Neural crest cell (in vitro differentiated cells): Measurements from ENCODE around the gene CYB561. TPM values are rescaled to one million over a fixed set of nuclear protein-coding genes. Genes with fewer than 3 reads are reported as not detected.

Experiments
- DNase-seq: peaks from one replicate; pipeline ENCODE4 v3.0.0; 2021; ENCODE audit warnings: low read depth, mixed read lengths, low spot score
- H3K27ac Mint-ChIP-seq: one replicate; pipeline ENCODE4 v1.8.0; 2021; ENCODE audit warnings: mild to moderate bottlenecking, mixed read lengths; ENCODE audit not compliant: unreplicated experiment
- H3K27me3 Mint-ChIP-seq: 2 replicates; pipeline ENCODE4 v1.8.0; 2021; ENCODE audit warnings: low read depth, mild to moderate bottlenecking, mixed read lengths
- H3K36me3 Mint-ChIP-seq: 2 replicates; pipeline ENCODE4 v1.8.0; 2021; ENCODE audit warnings: low read depth, mild to moderate bottlenecking, mixed read lengths
- H3K4me1 Mint-ChIP-seq: 2 replicates; pipeline ENCODE4 v1.8.0; 2021; ENCODE audit warnings: mixed read lengths
- H3K4me3 Mint-ChIP-seq: one replicate; pipeline ENCODE4 v1.8.0; 2021; ENCODE audit warnings: mild to moderate bottlenecking, mixed read lengths
- H3K9me3 Mint-ChIP-seq: 2 replicates; pipeline ENCODE4 v1.8.0; 2021; ENCODE audit warnings: mixed read lengths
- CTCF ChIP-seq: fragments of 200-600 bp; sonication (generic); conservative IDR thresholded peaks from 2 replicates; pipeline ENCODE4 v1.5.0; 2021; ENCODE audit warnings: antibody characterized with exemption, mild to moderate bottlenecking
- total RNA-seq: library from RNA; stranded (reverse); gene quantifications from 2 replicates; pipeline ENCODE4 v1.2.1, GENCODE V29; 2021

CYB561 gene
- total RNA-seq, 1 donor from 2014 or later = 12.2 TPM

DNA sequence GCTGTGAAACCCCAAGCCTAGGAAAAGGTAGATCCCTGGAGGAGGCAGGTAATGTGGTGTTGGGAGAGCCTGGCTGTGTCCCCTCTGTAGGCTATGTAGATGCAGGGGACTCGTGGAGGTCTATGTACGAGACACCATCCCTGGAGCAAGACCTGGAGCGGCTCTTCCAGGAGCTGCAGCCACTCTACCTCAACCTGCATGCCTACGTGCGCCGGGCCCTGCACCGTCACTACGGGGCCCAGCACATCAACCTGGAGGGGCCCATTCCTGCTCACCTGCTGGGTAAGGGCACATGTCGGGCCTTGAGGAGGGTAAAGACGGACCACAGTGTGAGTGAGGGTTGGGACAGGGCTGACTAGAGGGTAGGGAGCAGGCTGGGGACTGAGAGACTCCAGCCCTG, 42.7 kb upstream of the CYB561 start:
- Mint-ChIP-seq H3K36me3 (no peaks in the 10 kb centered on the region), H3K4me1 (no peaks in the 10 kb centered on the region), H3K9me3 (no peaks in the 10 kb centered on the region), H3K4me3 (no peak overlapping the region), H3K27ac (no peak overlapping the region), H3K27me3 (peaks cover 8% of the 10 kb centered on the region)
- no peak for TF ChIP-seq CTCF
- no peak for DNase-seq

GRCh38 chr17:63487014-63487339, 40.9 kb upstream of the CYB561 start:
- TF ChIP-seq CTCF = no peak
- Mint-ChIP-seq H3K4me3 (no peak overlapping the region), H3K4me1 (no peaks in the 10 kb centered on the region), H3K9me3 (no peaks in the 10 kb centered on the region), H3K36me3 (no peaks in the 10 kb centered on the region), H3K27ac (no peak overlapping the region), H3K27me3 (peaks cover 11% of the 10 kb centered on the region)
- DNase-seq = no peak

GRCh38 chr17:63486317-63487013, 40.4 kb upstream of the CYB561 start:
- DNase-seq = no peak
- Mint-ChIP-seq H3K27me3 (peaks cover 11% of the 10 kb centered on the region), H3K27ac (peak overlapping the region; percentile 44)

DNA sequence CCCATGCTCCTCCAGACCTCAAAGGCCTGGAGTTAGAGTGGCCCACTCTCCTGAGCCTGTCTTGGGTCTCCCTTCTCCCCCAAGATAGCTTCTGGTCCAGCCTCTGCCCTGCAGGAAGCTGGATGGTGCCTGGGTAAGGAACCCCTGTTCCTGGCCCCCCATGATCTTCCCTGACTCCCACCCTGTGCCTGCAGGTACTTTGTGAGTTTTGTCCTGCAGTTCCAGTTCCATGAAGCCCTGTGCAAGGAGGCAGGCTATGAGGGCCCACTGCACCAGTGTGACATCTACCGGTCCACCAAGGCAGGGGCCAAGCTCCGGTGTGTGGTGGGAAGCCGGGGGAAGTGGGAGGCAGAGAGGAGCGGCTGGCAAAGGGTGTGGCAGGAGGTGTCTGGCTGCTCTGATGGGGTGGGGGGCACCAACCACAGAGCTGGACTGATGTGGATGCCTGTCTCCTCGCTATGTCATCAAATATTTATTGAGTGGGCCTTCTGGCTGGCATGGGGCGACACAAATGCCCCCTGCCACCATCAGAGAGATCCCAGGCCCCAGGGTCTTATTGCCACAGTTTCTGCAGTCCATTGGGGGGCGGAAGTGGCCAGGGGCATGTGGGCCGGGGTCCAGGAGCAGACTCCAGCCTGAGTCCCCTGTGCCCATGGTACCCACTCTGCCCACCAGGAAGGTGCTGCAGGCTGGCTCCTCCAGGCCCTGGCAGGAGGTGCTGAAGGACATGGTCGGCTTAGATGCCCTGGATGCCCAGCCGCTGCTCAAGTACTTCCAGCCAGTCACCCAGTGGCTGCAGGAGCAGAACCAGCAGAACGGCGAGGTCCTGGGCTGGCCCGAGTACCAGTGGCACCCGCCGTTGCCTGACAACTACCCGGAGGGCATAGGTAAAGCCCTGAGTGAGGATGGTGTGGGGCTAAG, 37.8 kb upstream of the CYB561 start:
- Mint-ChIP-seq H3K4me1 (no peaks in the 10 kb centered on the region), H3K27me3 (peaks cover 15% of the 10 kb centered on the region), H3K4me3 (no peak overlapping the region), H3K27ac (no peak overlapping the region), H3K36me3 (no peaks in the 10 kb centered on the region), H3K9me3 (no peaks in the 10 kb centered on the region)
- no peak for DNase-seq
- no peak for TF ChIP-seq CTCF

More at GRCh38 chr17:63486317-63487013, 40.4 kb upstream of the CYB561 start:
- Mint-ChIP-seq H3K36me3 (no peaks in the 10 kb centered on the region), H3K4me1 (no peaks in the 10 kb centered on the region), H3K4me3 (no peak overlapping the region), H3K9me3 (no peaks in the 10 kb centered on the region)
- TF ChIP-seq CTCF = no peak

- H3K9me3 Mint-ChIP-seq = no peaks in the 10 kb centered on the region
- peak overlapping the region; percentile 10 for H3K4me3 Mint-ChIP-seq
- DNase-seq = no peak
- H3K4me1 Mint-ChIP-seq = no peaks in the 10 kb centered on the region
- H3K36me3 Mint-ChIP-seq = no peaks in the 10 kb centered on the region
- peak overlapping the region; percentile 69 for H3K27ac Mint-ChIP-seq
- TF ChIP-seq CTCF = no peak
- peaks cover 23% of the 10 kb centered on the region for H3K27me3 Mint-ChIP-seq
Measured at GRCh38 chr17:63483038-63483437, 36.9 kb upstream of the CYB561 start.
